Body of pancreas (tissue), 4 donors: ENCODE measurements around the gene ENTPD8. TPM values are rescaled to one million over a fixed set of nuclear protein-coding genes. Genes with fewer than 3 reads are reported as not detected.

Source experiments
- ATAC-seq: fragments of 150-250 bp; one replicate; pipeline ENCODE4 v1.9.1; 2016
- DNase-seq, 4 donors: peaks; one replicate each; pipeline ENCODE4 v3.0.0-alpha.2; 2019
- H3K27ac ChIP-seq, 4 donors: fragments of 200-600 bp; sonication (generic); 1 replicate in 3 of 4; 2 replicates in 1 of 4; pipeline versions ENCODE4 v1.5.1 to v1.6.1; 2016 to 2019; ENCODE audit warnings: mild to moderate bottlenecking in 1 of 4, mixed read lengths in 1 of 4, moderate library complexity in 1 of 4
- H3K27me3 ChIP-seq, 2 donors: fragments of 200-600 bp; sonication (generic); one replicate each; pipeline ENCODE4 v1.6.0; 2016; ENCODE audit warnings: mild to moderate bottlenecking in 1 of 2
- H3K36me3 ChIP-seq, 2 donors: fragments of 200-600 bp; sonication (generic); replicated peaks in 1 of 2; 2 replicates each; pipeline ENCODE4 v1.5.1; 2016; ENCODE audit warnings: low read depth in 2 of 2; ENCODE audit not compliant: insufficient read depth in 1 of 2
- H3K4me1 ChIP-seq: fragments of 200-600 bp; sonication (generic); one replicate; pipeline ENCODE4 v1.6.0; 2016
- H3K4me3 ChIP-seq, 2 donors: fragments of 200-600 bp; sonication (generic); 1 replicate in 1 of 2; 2 replicates in 1 of 2; pipeline ENCODE4 v1.5.1; 2016 to 2019
- H3K9me3 ChIP-seq, 3 donors: fragments of 200-600 bp; sonication (generic); 1 replicate in 2 of 3; 2 replicates in 1 of 3; pipeline ENCODE4 v1.5.1; 2016
- CTCF ChIP-seq, 7 experiments: fragments of 450-650 bp in 4 of 7; fragments of 200-600 bp in 3 of 7; sonication (generic) in 3 of 7; IDR thresholded peaks; one replicate each; pipeline ENCODE4 v1.5.1; 2016 to 2019; ENCODE audit warnings: antibody characterized with exemption in 7 of 7
- POLR2A ChIP-seq, 3 donors: fragments of 450-650 bp; IDR thresholded peaks; one replicate each; pipeline ENCODE4 v1.6.1; 2016; ENCODE audit warnings: antibody characterized with exemption in 3 of 3, mild to moderate bottlenecking in 2 of 3
- whole genome bisulfite sequencing, 2 donors: methylation state at CpG; one replicate each; pipeline ENCODE4 v1.1.5; 2017; 5-methylcytosine and 5-hydroxymethylcytosine counted together
- intact Hi-C: fragments of 100-400 bp; cut with DNase I; formaldehyde crosslinking; loops from one replicate; pipeline ENCODE4 v1.15.1; 2023
- total RNA-seq, 2 donors: library from RNA; depleted of rRNA; stranded (reverse); fragments of >200 nt; gene quantifications; one replicate each; pipeline ENCODE4 v1.1.0, GENCODE V29; 2016

The ENTPD8 gene
- total RNA-seq, 2 donors from 2014 or later, result 2.0 to 2.3 TPM

GRCh38 chr9:137457406-137458193, 16.4 kb upstream of the ENTPD8 start:
- WGBS, 2 donors, result 49 to 58% methylated on average over 12 to 42 of the region's 44 CpGs
- Histone ChIP-seq H3K4me3 (no peak overlapping the region), H3K9me3 (no peaks in the 10 kb centered on the region), H3K27ac (peak overlapping the region; percentile 49 to 72 (median 62)), H3K27me3 (no peaks in the 10 kb centered on the region), H3K4me1 (peaks cover 45% of the 10 kb centered on the region), H3K36me3 (peaks cover 0 to 2% of the 10 kb centered on the region in 2 donors)
- peak in 4 of 7 experiments; percentile 33 to 49 (median 41) for TF ChIP-seq CTCF (IDR thresholded peaks at IDR 0.05)
- peak in 2 of 3 donors; percentile 44 to 51 for TF ChIP-seq POLR2A (IDR thresholded peaks at IDR 0.05)
- intact Hi-C loops, result no loop called here
- ATAC-seq (peak; percentile 53), DNase-seq (peak; percentile 71 to 85 (median 82))

DNA sequence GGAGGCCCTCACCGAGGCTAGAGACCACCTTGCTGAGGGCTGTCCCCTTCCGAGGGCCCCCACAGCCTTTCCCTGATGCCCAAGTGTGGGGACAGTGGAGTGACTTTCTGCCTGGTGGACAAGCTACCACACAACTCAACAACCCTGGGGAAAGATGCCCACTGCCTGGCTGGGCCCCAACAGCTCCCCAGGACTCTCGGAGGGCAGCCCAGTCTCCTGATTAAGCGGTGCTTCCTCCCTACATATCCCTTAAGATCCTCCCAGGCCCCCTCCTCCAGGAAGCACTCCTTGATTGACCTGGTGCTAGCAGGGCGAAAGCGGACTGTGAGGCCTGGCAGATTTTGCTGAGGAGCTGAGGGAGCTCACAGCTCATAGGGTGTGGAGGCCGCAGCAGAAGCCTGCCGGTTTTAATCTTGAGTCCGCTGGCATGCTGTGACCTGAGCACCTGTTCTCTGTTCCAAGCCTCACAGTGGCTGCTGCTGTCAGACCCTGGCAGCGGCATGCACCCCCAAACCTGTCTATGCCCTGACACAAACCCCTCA, 15.8 kb upstream of the ENTPD8 start:
- TF ChIP-seq CTCF (IDR thresholded peaks at IDR 0.05) (no peak), POLR2A (IDR thresholded peaks at IDR 0.05) (no peak)
- 20 to 61% methylated on average over 1 to 10 of the region's 10 CpGs for WGBS, 2 donors
- no peak for ATAC-seq
- Histone ChIP-seq H3K27me3 (no peaks in the 10 kb centered on the region), H3K27ac (peak overlapping the region; percentile 49 to 72 (median 62)), H3K36me3 (peaks cover 0 to 5% of the 10 kb centered on the region in 2 donors), H3K9me3 (no peaks in the 10 kb centered on the region), H3K4me1 (peaks cover 45% of the 10 kb centered on the region), H3K4me3 (no peak overlapping the region)
- DNase-seq, result no peak
- intact Hi-C loops, result no loop called here

DNA sequence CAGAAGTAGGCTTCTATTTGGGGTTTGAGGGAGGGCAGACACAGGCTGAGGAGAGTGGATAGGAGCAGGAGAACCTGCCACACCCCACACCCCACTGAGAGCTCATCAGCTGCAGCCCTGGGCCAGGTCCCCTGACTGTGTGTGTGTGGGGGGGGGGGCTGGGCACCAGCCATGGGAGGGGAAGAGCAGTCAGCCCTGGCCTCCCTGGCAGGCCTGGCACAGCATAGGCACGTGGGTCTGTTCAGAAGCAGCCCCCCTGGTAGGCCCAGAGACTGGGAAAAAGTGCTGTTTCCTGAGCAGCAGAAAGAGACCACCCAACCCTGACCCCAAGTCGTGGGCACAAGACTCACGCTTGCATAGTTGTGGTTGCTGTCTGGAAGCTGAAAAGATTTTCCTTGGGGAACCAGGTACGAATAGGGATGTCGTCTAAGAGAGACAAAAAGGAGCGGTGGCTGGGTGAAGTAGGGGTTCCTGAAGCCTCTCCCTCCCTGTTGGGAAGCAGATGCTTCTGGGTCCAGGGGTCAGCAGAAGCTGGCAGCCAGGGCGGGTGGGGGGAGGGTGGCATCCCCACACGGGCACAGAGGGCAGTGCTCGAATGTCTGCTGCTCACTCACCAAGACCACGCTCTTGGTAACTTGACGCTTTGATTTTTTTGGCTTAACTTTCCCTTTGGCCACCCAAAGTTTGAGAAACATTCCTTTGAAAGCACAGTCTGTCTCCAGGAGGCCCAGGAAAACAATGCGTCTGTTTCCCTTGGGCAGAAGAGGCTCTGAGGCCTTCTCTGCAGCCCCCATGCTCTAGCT, 15.1 kb upstream of the ENTPD8 start:
- 83 to 85% methylated on average over 12 of the region's 12 CpGs for WGBS, 2 donors

More for the DNA sequence above, 15.1 kb upstream of the ENTPD8 start:
- Histone ChIP-seq H3K36me3 (peaks cover 0 to 5% of the 10 kb centered on the region in 2 donors), H3K4me1 (peaks cover 45% of the 10 kb centered on the region), H3K9me3 (no peaks in the 10 kb centered on the region), H3K27ac (peak overlapping the region in 3 of 4 donors; percentile 49 to 72 (median 70)), H3K27me3 (no peaks in the 10 kb centered on the region), H3K4me3 (no peak overlapping the region)
- DNase-seq (peak in 1 of 4 donors; percentile 3), ATAC-seq (no peak)
- TF ChIP-seq POLR2A (IDR thresholded peaks at IDR 0.05), result no peak
- no peak for TF ChIP-seq CTCF (IDR thresholded peaks at IDR 0.05)
- intact Hi-C loops, result no loop called here
